WI38 (cell line): ENCODE data around the gene DNLZ.

Source experiments
- H3K4me3 ChIP-seq: 2 replicates; pipeline ENCODE4 v1.5.1; 2011; ENCODE audit warnings: low read depth, mild to moderate bottlenecking, control low read depth, low read length
- CTCF ChIP-seq: IDR thresholded peaks from 2 replicates; pipeline ENCODE4 v1.5.1; 2012; ENCODE audit warnings: low read depth, mild to moderate bottlenecking, control low read depth, low read length

Gene DNLZ

GRCh38 chr9:136363949-136364748 is 605 bp upstream of the DNLZ start:
- TF ChIP-seq CTCF: no peak
- H3K4me3 ChIP-seq: no peak overlapping the region

- H3K4me3 ChIP-seq: 0 out of 2 replicates have a peak overlapping the region, but pooled peaks have one; percentile 4
- no peak for TF ChIP-seq CTCF
Observed at GRCh38 chr9:136362450-136362784, 1.1 kb downstream of the DNLZ start.

GRCh38 chr9:136361754-136362449 is 1.6 kb downstream of the DNLZ start:
- TF ChIP-seq CTCF: no peak
- H3K4me3 ChIP-seq: peak overlapping the region; percentile 30

- no peak for TF ChIP-seq CTCF
Observed at GRCh38 chr9:136361047-136361753, 2.3 kb downstream of the DNLZ start.

GRCh38 chr9:136359774-136360718 is 3.5 kb downstream of the DNLZ start:
- no peak for TF ChIP-seq CTCF

More at GRCh38 chr9:136361047-136361753, 2.3 kb downstream of the DNLZ start:
- peak overlapping the region; percentile 30 for H3K4me3 ChIP-seq

GRCh38 chr9:136358888-136359287 is 4.7 kb downstream of the DNLZ start:
- no peak for TF ChIP-seq CTCF
- no peak overlapping the region for H3K4me3 ChIP-seq

More at GRCh38 chr9:136359774-136360718, 3.5 kb downstream of the DNLZ start:
- no peak overlapping the region for H3K4me3 ChIP-seq
